ENCODE data around the gene PLB1. TPM values are rescaled to one million over a fixed set of nuclear protein-coding genes. Genes with fewer than 3 reads are reported as not detected.

The PLB1 gene
- total RNA-seq, 1 donor from 2014 or later, result 0.64 TPM

- POLR2A ChIA-PET, result interaction anchor here (0.7 kb wide), 1 partner anchor 104 kb away, joined by 5 read pairs; no protein-coding TSS in a partner anchor
- Mint-ChIP-seq H3K4me1 (no peaks in the 10 kb centered on the region), H3K27ac (no peak overlapping the region), H3K36me3 (ENCODE audit: low read depth) (no peaks in the 10 kb centered on the region), H3K27me3 (no peaks in the 10 kb centered on the region), H3K4me3 (no peak overlapping the region), H3K9me3 (no peaks in the 10 kb centered on the region)
- DNase-seq, result no peak
- CTCF ChIA-PET, result interaction anchor here (1.0 kb wide), 1 partner anchor 42 kb away, joined by 3 read pairs; no protein-coding TSS in a partner anchor
- ATAC-seq (ENCODE audit: low read depth), result no peak
- no peak for TF ChIP-seq CTCF (IDR thresholded peaks at IDR 0.05)
- intact Hi-C loops (cut with micrococcal nuclease), result no loop called here
Observed at GRCh38 chr2:28637066-28638047, 141.5 kb downstream of the PLB1 start.

- Mint-ChIP-seq H3K4me3 (no peak overlapping the region), H3K27me3 (no peaks in the 10 kb centered on the region), H3K27ac (no peak overlapping the region), H3K4me1 (no peaks in the 10 kb centered on the region), H3K9me3 (no peaks in the 10 kb centered on the region), H3K36me3 (ENCODE audit: low read depth) (no peaks in the 10 kb centered on the region)
- DNase-seq (no peak), ATAC-seq (ENCODE audit: low read depth) (no peak)
- intact Hi-C loops (cut with micrococcal nuclease), result no loop called here
- CTCF ChIA-PET, result no interaction called here
- POLR2A ChIA-PET, result no interaction called here
- no peak for TF ChIP-seq CTCF (IDR thresholded peaks at IDR 0.05)
Observed at GRCh38 chr2:28638102-28638501, 142.2 kb downstream of the PLB1 start.

DNA sequence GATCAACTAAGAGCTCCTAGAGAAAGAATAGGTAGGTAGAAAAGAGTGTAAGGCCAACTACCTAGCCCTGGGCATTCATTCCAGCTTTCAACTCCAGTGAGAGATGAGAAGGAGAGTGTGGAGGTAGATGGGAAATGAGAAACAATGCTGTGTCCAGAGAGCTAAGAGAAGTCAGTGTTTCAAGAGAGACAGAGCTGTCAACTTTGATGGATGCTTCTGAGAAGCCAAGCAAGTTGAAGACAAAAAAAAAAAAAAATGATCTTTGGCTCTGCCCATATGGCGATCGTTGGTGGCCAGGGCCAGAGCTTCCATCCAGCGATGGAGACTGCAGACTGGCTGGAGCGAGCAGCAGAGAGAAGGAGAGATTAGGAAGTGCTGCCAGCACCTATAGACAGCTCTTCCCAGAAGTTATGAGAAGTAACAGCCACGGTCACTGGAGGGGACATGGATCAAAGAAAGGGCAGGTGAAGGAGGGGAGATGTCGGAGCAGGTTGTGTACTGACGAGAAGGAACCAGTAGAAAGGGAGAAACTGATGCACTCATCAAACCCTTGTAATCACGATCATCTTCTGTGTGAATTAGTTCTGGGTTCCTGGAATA is 143.3 kb downstream of the PLB1 start:
- H3K9me3 Mint-ChIP-seq, result no peaks in the 10 kb centered on the region

GRCh38 chr2:28639836-28640235 is 144.0 kb downstream of the PLB1 start:
- POLR2A ChIA-PET, result interaction anchor here (0.7 kb wide), 1 partner anchor 442 kb away, joined by 3 read pairs; no protein-coding TSS in a partner anchor
- CTCF ChIA-PET, result no interaction called here

More for the DNA sequence above, 143.3 kb downstream of the PLB1 start:
- Mint-ChIP-seq H3K36me3 (ENCODE audit: low read depth) (no peaks in the 10 kb centered on the region), H3K27me3 (no peaks in the 10 kb centered on the region), H3K27ac (no peak overlapping the region), H3K4me1 (no peaks in the 10 kb centered on the region), H3K4me3 (no peak overlapping the region)
- TF ChIP-seq CTCF (IDR thresholded peaks at IDR 0.05), result no peak
- intact Hi-C loops (cut with micrococcal nuclease), result no loop called here
- CTCF ChIA-PET, result no interaction called here
- POLR2A ChIA-PET, result no interaction called here
- ATAC-seq (ENCODE audit: low read depth), result no peak
- no peak for DNase-seq

More at GRCh38 chr2:28639836-28640235, 144.0 kb downstream of the PLB1 start:
- H3K4me3 Mint-ChIP-seq, result no peak overlapping the region
- no peak overlapping the region for H3K27ac Mint-ChIP-seq
- no peaks in the 10 kb centered on the region for H3K4me1 Mint-ChIP-seq
- TF ChIP-seq CTCF (IDR thresholded peaks at IDR 0.05), result no peak
- no peaks in the 10 kb centered on the region for H3K27me3 Mint-ChIP-seq
- intact Hi-C loops (cut with micrococcal nuclease), result no loop called here
- DNase-seq (no peak), ATAC-seq (ENCODE audit: low read depth) (no peak)
- no peaks in the 10 kb centered on the region for H3K9me3 Mint-ChIP-seq
- H3K36me3 Mint-ChIP-seq (ENCODE audit: low read depth), result no peaks in the 10 kb centered on the region
